NOMO-1 (cell line): ENCODE data around the gene ASPSCR1.

Source experiments
- DNase-seq, 2 experiments: peaks; one replicate each; lab custom pipeline; 2025; ENCODE audit not compliant: unreplicated experiment in 2 of 2; lab: John Stamatoyannopoulos, UW

Gene ASPSCR1

DNA sequence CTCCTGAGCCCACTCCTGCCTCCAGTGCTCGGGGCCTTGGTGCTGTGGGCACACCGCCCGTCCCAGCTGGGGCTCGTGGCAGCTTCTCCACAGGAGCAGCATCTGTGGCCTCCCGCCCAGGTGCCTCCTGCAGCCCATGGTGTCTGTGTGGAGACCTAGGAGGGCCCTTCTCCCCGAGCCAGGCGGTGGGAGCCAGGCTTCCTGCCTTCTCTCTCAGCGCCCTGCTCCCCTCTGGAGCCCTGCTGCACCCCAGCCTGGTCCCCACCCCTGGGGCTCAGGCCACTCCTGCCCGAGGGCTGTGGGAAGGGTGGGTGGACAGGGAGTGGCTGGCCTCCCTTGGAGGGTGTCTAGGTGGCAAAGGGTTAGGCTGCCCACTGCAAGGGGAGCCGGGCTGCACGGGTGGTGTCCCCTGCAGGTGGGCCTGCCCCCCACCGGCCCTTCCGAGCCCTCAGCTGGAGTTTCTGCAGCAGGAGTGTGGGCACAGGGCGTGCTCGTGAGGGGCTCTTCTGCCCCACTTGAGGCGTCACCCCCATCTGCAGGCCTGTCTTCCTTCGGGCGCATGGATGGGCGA, 34.3 kb downstream of the ASPSCR1 start:
- no peak for DNase-seq

GRCh38 chr17:82012261-82012639, 34.8 kb downstream of the ASPSCR1 start:
- no peak for DNase-seq

- no peak for DNase-seq
Measured at GRCh38 chr17:82012640-82013295, 35.3 kb downstream of the ASPSCR1 start.

DNA sequence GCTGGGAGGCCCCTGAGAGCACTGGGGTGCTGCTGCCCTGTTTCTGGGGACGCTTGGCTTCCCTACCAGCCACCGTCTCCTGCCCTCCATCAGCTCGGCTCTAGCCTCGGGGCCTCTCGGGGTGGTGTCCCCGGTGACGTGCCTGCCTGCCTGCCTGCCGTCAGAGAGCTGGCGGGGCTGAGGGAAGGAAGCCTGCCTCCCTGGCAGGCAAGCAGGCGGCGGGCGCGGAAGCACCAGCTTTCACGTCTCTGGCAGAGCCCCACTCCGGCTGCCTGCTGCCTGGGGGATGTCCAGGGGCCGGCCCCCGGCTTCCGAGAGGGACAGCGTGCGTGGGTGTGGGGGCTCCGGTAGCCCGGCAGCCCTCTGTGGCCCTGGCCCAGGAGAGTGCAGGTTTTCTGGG, 35.9 kb downstream of the ASPSCR1 start:
- no peak for DNase-seq

DNA sequence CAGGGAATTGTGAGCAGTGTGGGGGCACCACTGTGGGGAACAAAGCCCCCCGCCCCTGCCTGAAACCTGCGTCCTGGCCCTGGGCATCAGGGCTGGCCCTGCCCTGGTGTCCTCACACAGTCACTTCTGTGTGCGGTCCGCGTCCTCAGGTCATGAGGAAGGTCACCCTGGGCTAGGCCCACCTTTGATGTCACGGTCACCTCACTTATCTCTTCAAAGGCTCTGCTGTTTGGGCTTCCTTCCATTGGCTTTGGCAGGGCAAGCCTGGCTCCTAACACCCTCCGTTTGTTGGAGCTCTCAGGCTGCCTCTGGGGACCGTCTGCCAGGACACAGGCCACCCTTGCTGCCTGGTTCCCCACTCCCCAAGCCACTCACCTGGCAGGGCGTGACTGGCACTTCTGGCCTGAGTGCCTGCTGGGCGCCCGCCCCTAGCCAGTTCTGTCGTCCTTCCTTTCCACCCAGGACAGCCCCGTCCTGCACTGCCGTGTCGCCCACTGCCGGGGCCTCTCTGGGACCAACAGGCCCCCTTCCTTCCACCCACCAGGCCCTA, 36.4 kb downstream of the ASPSCR1 start:
- no peak for DNase-seq

DNA sequence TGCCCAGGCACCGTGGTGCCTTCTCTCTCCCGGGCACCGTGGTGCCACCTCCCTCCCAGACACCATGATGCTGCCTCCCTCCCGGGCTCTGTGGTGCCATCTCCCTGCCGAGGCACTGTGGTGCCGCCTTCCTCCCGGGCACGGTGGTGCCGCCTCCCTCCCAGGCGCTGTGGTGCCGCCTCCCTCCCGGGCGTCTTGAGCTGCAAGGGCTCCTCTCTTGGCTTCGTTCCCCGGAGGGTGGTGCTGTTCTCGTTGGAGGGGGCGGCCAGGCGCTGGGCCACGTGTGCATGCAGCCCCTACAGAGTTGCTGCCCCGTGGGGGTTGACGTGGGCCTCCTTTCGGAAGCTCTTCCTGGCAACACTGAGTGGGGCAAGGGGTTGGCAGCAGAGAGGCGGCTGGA, 37.0 kb downstream of the ASPSCR1 start:
- DNase-seq, result no peak

DNA sequence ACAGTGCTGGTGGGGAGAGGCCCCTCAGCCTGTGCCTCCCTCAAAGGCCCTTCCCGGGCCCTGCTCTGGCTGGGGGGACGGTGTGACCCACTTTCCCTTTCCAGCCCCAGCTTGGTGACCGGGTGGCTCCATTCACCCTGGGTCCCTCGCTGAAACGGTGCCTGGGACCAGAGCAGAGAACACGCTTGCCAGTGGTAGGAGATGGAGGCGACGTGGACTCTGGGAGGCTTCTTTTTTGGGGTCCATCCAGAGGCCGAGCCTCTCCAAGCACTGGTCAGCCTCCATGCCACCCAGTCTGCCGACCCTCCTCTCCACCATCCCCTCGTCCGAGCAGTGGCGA, 37.5 kb downstream of the ASPSCR1 start:
- no peak for DNase-seq

GRCh38 chr17:82015311-82015971, 38.0 kb downstream of the ASPSCR1 start:
- no peak for DNase-seq

DNA sequence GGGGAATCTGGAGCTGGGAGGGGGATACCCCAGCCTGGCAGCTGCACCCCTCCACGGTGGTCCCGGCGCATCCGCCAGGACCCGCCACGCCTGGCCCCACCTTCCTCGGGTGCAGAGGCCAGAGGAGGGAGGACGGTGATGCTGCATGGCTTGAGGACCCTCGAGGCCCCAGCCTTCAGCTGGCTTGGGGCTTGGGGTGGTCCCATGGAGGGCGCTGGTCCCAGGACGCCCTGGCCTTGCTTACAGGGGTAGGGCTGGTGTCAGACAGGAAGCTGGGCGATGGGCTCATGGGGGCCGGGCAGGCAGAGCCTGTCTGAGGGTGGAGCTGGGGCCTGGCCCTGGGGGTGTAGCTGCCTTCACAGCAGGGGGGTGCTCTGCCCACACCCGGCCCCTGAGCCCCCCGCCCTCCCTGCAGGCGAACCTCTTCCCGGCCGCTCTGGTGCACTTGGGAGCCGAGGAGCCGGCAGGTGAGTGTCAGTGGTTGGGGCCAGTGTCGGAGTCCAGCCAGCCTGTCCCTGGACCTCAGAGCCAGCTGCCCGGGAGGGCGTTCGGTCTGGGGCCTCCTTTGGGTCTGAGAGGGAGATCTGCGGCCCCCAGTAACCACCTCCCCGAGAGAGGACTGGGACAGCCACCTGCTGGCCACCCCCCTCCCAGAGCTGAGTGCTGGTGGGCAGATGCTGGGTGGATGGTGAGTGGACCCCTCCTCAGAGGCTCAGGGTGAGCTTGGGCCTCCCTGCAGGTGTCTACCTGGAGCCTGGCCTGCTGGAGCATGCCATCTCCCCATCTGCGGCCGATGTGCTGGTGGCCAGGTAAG, 38.8 kb downstream of the ASPSCR1 start:
- DNase-seq, result no peak

GRCh38 chr17:82016875-82017459, 39.5 kb downstream of the ASPSCR1 start:
- no peak for DNase-seq

DNA sequence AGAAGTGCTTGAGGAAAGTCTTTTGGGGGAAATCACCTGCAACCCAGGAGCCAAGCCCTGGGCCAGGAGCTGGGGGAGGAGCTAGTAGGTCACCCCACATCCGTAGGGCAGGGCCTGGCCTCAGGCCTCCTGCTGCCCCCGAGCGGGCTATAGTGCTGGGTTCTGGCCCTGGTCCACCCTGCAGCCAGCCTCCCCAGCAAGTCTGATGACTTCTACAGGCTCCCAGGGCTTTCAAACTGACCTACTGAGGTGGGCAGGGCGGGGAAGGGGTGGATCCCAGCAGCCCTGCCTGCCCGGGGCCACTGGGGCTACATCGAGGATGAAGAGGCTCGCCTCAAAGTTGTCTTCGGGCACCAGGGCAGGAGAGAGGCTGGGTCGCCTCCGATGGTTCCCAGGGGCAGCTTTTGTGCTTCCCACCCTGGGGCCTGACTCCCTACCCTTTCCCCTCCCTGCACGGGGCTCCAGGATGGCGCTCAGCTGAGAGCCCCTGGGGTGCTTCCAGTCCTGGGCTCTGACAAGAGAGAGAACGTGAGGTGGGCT, 40.3 kb downstream of the ASPSCR1 start:
- no peak for DNase-seq

- DNase-seq, result no peak
Measured at GRCh38 chr17:82018152-82018988, 40.9 kb downstream of the ASPSCR1 start.

GRCh38 chr17:82018989-82019689, 41.7 kb downstream of the ASPSCR1 start:
- DNase-seq, result no peak

DNA sequence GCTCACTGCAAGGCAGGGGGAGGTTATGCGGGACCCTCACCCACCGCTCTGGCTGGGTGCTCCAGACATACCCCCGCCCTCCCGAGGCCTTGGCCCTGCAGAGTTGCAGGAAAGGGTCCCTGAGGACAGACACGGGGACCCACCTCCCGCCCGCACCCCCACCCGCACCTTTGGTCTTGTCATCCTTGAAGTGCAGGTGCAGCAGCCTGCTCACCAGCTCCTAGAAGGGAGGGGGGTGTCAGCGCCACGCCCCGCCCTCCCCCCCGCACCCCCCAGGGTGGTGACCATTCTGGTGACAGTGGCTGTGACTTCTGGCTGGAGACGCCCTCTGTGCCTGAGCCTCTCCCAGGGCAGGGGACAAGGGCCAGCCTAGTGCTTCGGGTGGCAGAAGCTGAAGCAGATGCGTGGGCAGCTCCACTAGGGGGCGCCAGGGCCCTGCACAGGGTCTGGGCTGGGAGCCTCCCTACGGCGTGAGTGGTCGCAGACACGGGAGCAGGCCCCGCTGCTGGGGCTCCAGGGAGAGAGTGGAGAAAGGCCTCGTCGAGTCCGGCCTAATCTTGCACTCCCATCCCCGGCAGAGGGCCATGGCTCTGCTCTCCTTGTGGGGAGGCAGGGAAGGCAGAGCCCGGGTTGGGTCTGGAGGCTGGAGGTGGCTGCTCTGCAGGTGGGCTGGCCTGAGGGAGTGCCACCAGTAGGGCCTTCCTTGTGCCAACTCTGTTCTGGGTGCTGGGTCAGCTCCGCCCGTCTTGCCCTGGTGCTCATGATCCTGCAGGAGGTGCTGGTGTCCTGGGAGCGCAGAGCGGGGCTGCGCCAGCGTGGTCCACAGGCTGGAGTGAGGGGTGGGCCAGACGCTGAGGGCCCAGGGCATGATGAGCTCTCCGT, 42.5 kb downstream of the ASPSCR1 start:
- DNase-seq, result peak; percentile 53 to 70

- DNase-seq, result no peak
Measured at GRCh38 chr17:82020572-82021106, 43.2 kb downstream of the ASPSCR1 start.

GRCh38 chr17:82021107-82021899, 43.9 kb downstream of the ASPSCR1 start:
- DNase-seq, result peak in 1 of 2 experiments; percentile 44

DNA sequence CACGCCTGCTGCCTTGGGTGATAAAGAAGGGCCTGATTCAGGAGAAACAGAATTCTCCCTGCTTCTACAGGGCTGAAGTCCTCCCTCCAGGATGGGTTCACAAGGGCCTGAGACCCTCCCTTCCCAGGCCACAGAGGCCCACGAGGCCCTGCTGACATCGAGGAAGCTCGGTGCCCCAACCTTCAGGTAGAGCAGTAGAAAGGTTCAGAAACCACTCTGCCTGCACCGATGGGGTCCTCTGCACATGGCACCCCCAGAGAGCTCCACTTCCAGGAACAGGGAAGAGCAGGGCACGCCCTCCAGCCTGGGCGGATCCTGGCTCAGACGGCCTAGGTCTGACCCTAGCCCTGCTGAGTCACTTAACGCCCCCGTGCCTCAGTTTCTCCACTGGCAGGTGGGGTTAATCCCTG, 44.5 kb downstream of the ASPSCR1 start:
- no peak for DNase-seq
